Frontal cortex (tissue), 4 donors: ENCODE results near the gene PTPRK. TPM values are rescaled to one million over a fixed set of nuclear protein-coding genes. Genes with fewer than 3 reads are reported as not detected.

Experiments used
- DNase-seq, 2 donors: peaks; one replicate each; pipeline ENCODE4 v3.0.0; 2012; ENCODE audit warnings: low spot score in 2 of 2
- FAIRE-seq: peaks from 2 replicates; lab custom pipeline; 2012; peaks lifted over from hg19 to GRCh38; lab: Jason Lieb, UNC
- total RNA-seq: library from RNA; depleted of rRNA; stranded (reverse); fragments of >200 nt; gene quantifications from one replicate; pipeline ENCODE4 v1.2.3, GENCODE V29; 2014
- donor health status: control.
- donor health status: control.
- donor health status: control.

PTPRK gene
- total RNA-seq, 1 donor from 2014 or later: 179 TPM

DNA sequence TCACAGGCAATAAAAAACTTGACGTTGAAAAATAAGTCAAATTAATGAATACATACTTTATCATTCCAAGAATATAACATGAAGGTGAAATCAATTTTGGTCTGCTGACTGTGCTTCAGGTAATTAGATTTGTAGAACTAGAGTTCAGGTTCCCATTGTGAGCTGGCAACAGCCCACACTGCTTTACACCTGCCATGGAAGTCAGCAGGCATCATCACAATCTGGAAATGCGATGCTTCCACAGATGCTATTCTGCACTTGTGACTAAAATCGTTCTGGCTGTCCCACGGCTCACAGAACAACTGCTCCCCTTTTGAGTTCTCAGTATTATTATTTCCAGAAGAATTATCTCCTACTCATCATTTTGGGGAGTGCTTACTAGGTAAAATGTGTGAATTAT is 556.9 kb downstream of the PTPRK start:
- FAIRE-seq (no peak), DNase-seq (no peak)

DNA sequence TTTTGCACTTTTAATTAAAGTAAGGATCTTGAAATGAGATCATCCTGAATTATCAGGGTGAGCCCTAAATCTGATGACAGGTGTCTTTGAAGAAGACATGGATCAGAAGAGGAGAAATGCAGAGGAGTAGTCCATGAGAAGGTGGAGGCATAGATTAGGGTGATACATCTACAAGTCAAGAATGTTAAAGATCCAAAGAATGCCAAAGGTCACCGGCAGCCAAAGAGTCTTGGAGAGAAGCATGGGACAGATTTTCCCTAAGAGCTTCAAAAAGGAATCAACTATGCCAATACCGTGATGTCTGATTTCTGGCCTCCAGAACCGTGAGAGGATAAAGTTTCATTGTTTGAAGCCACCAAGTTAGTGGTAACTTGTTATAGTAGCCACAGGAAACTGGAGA is 560.5 kb downstream of the PTPRK start:
- FAIRE-seq (no peak), DNase-seq (no peak)

- DNase-seq (no peak), FAIRE-seq (no peak)
These were observed 563.4 kb downstream of the PTPRK start for GRCh38 chr6:127956956-127957355.

GRCh38 chr6:127956260-127956888 is 564.0 kb downstream of the PTPRK start:
- FAIRE-seq: no peak
- no peak for DNase-seq

DNA sequence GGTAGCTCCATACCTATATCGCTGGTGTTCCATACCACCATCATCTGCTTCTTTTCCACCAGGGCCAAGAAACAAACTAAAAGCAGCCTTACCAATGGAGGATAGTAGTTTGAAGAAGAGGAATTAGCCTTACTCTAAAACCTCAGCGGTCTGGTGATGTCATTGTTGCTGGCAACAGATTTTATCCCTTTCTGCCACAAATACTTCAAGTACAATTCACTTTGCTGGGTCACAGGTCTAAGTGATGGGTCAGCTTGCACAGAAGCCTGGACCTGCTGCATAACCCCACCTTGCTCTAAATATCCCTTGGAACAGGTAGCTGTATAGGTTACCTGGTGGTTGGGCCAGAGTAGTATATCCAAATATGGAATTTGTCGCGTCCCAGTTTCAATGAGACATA is 566.3 kb downstream of the PTPRK start:
- FAIRE-seq: no peak
- DNase-seq: no peak

- no peak for DNase-seq
These were observed 567.6 kb downstream of the PTPRK start for GRCh38 chr6:127952831-127953230.

GRCh38 chr6:127952176-127952575 is 568.2 kb downstream of the PTPRK start:
- no peak for DNase-seq
- FAIRE-seq: no peak

More at GRCh38 chr6:127952831-127953230, 567.6 kb downstream of the PTPRK start:
- no peak for FAIRE-seq

- DNase-seq (no peak), FAIRE-seq (no peak)
These were observed 569.1 kb downstream of the PTPRK start for GRCh38 chr6:127951172-127951917.

GRCh38 chr6:127950566-127951145 is 569.7 kb downstream of the PTPRK start:
- FAIRE-seq (no peak), DNase-seq (no peak)

- DNase-seq (no peak), FAIRE-seq (no peak)
These were observed 571.1 kb downstream of the PTPRK start for GRCh38 chr6:127949251-127949650.

DNA sequence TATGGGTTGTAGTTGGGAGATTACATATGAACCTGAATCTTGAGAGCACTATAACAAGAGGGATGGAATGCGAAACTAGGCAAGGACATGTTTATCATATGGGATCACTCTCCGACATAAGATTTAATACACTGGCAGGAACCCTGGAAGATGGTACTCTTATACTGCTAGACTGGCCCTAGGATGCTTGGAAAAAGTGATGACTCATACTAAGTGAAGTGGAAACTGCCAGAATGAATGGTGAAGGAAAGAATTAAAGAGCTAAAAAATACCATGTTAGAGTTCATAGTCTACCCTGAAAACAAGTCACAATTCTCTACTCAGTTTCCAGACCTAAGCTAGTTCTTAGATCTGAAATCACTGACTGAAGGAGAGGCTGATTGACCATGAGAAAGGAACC is 574.0 kb downstream of the PTPRK start:
- DNase-seq: no peak
- no peak for FAIRE-seq

DNA sequence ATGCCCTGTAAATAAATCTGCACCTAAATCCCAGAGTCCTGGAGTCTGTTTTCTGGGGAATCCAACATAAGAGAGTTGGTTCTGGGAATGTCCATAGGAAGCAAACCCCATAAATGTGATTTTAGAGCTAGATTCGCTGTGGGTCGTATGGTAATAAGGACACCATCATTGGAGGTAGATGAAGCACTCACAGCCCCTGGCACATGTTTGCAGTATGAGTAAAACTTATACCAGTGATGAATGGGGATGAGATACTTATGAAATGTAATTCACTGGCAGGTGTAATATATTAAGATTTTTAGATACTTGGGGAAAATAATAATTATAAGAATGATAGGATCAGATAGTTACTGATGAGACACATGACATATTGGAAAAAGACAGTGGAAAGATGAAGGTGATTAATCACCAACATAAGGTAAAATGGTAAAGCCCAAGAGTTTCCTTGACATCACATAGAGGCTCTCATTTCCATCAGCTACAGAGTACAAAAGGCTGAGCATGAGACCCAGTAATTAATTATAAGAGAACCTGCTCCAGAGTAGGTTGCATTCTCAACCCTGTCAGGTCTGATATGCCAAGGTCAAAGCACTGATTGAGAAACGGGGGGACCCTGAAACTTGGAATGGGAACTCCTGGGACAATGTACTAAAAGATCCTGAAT is 574.8 kb downstream of the PTPRK start:
- FAIRE-seq (no peak), DNase-seq (no peak)

- no peak for FAIRE-seq
- no peak for DNase-seq
These were observed 579.2 kb downstream of the PTPRK start for GRCh38 chr6:127941228-127941627.

DNA sequence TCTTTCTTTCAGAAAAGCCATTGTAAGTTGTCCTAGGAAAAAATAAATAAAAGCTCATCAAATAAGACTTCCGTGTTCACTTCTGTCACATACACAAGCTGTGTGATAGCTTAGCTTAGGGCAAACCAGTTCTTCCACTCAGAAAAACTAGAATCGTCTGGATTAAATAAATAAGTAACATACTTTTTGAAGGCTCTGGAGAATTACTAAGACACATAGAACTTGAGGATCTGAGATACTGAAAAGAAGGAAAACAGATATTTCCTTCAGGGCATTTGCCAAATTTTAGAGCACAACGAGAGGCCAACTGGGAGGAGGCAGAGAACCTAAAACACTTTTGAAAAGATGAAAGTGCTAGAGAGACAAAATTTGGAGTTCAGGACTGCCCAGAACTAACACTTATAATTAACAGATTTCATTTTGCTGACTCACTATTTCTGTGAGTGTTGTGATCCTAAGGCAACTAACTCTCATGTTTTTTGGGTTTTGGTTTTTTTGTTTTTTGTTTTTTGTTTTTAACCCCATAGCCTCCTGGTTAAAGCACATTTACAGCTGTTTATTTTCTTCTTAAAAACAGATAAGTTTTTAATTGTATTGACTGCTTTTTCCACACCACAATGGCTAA is 580.8 kb downstream of the PTPRK start:
- DNase-seq (no peak), FAIRE-seq (peak; percentile 3)

- DNase-seq (no peak), FAIRE-seq (peak; percentile 83)
These were observed 581.7 kb downstream of the PTPRK start for GRCh38 chr6:127938701-127939100.

- DNase-seq (no peak), FAIRE-seq (no peak)
These were observed 582.7 kb downstream of the PTPRK start for GRCh38 chr6:127937747-127938146.

DNA sequence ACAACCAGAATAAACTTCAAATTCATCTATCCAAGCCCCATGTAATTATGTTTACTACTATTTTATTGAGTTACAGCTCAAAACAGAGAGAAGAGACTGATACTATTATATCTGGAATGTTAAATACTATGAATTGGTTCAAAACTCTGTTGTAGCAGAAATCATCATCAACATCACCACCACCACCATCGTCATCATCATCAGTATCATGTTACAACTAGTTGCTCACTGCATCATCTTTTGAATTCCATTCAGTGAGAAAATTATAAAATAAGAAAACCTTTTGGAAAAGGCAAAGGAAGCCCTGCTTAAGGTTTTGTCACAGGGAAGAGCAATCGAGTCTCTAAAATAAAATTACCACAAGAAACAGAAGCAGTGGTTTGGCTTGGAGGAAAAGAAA is 583.3 kb downstream of the PTPRK start:
- DNase-seq (no peak), FAIRE-seq (no peak)

GRCh38 chr6:127934956-127935355 is 585.4 kb downstream of the PTPRK start:
- no peak for FAIRE-seq

DNA sequence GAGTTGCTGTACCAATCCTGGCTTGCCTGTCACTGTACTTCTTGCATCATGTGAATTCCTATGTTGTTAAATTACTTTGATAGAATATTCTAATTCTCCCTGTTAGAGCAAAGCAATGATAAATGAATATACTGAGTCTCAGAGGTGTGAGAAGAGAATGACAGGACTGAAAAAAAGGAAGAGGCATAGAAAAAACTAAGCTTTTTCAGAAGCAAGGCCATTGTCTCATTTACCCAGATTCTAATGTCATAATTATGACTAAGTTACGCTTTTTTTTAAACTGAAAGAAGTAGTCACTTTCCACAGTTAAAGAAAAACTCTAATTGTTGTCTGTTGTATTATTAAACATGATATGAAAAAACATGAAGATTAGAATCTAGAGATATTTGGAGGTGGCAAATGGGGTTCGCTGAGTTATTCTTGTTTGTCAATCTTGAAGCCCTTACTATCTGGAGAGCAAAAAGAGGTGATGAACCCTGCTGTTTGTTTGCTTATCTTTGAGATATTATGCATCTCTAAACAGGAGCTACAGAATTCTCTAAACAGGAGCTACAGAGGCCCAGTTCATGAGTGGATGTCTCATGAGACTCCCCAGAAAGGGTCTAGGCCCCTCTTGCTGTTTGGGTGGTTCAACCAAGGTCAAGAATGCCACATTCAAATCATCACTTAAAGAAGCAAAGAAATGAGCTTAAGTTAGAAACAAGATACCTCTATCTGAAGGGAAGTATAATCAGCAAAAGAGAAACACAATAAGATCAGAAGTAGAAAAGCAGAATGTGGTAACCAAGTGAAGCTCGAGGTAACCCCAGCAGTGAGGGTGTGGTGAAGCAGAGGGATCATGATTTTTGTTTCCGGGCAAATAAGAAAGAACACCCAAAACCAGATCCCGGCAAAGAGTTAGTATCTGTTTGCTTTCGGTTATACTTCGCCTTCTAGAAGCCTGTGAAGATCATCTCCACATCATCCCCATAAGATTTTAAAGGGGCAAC is 586.3 kb downstream of the PTPRK start:
- no peak for FAIRE-seq

More at GRCh38 chr6:127934956-127935355, 585.4 kb downstream of the PTPRK start:
- no peak for DNase-seq

More for the DNA sequence above, 586.3 kb downstream of the PTPRK start:
- DNase-seq: no peak
